ENCODE results near the gene CALCB. TPM values are rescaled to one million over a fixed set of nuclear protein-coding genes. Genes with fewer than 3 reads are reported as not detected.

Gene CALCB
- total and polyA plus RNA-seq, 2 of the 8 experiments (the other 6 are each of a cell fraction or from before 2014, with no cell fraction given), result 3.7 to 4.2 TPM

DNA sequence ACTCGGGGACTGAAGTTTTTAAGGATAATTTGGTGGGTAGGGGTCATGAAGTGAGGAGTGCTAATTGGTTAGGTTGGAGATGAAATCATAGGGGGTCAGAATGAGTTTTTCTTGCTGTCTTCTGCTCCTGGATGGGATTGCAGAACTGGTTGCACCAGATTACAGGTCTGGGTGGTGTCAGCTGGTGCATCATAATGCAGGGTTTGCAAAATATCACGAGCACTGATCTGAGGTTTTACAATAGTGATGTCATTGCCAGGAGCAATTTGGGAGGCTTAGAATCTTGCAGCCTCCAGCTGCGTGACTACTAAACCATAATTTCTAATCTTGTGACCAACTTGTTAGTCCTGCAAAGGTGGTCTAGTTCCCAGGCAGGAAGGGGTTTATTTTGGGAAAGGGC lies 46.4 kb upstream of the CALCB start:
- POLR2A ChIA-PET (ENCODE audit: partially characterized antibody), result no interaction called here
- TF ChIP-seq EGR1 (IDR thresholded peaks at IDR 0.05; ENCODE audit: borderline replicate concordance, low read depth, low read length) (no peak), YY1 (IDR thresholded peaks at IDR 0.05; ENCODE audit: low read depth, low read length) (no peak), SUZ12 (IDR thresholded peaks at IDR 0.05; ENCODE audit: low read length) (no peak), CBX8 (IDR thresholded peaks at IDR 0.05; ENCODE audit: borderline replicate concordance, low read depth, low read length) (no peak), ATF3 (IDR thresholded peaks at IDR 0.05; ENCODE audit: insufficient read depth, low read depth, low read length) (no peak), POU5F1 (IDR thresholded peaks at IDR 0.05; ENCODE audit: low read depth, low read length) (no peak), TAF1 (IDR thresholded peaks at IDR 0.05; ENCODE audit: low read depth, low read length) (no peak), SP2 (IDR thresholded peaks at IDR 0.05; ENCODE audit: low read length) (no peak), SP1 (IDR thresholded peaks at IDR 0.05; ENCODE audit: low read depth, low read length) (no peak), KDM1A (IDR thresholded peaks at IDR 0.05; ENCODE audit: borderline replicate concordance, low read length) (no peak), CTBP2 (IDR thresholded peaks at IDR 0.05; ENCODE audit: borderline replicate concordance, insufficient read depth, insufficient read length, low read length) (no peak), GTF2F1 (IDR thresholded peaks at IDR 0.05; ENCODE audit: borderline replicate concordance, low read depth, low read length) (no peak), NRF1 (IDR thresholded peaks at IDR 0.05; ENCODE audit: low read depth, low read length) (no peak), SP4 (IDR thresholded peaks at IDR 0.05; ENCODE audit: low read length) (no peak), RNF2 (IDR thresholded peaks at IDR 0.05; ENCODE audit: borderline replicate concordance, low read depth, low read length, missing control alignments, poor library complexity, severe bottlenecking) (no peak)

More for the DNA sequence above, 46.4 kb upstream of the CALCB start:
- Histone ChIP-seq H3K14ac (ENCODE audit: insufficient read length) (no peak overlapping the region), H3K4ac (replicated peaks; ENCODE audit: insufficient read length, low read depth, low read length) (no peak overlapping the region), H3K56ac (replicated peaks; ENCODE audit: insufficient read length, low read depth, low read length) (no peak overlapping the region), H3K9ac (replicated peaks in 1 of 4; ENCODE audit: extremely low read depth in 1 of 4, low read depth in 3 of 4, low read length in 3 of 4) (no peak overlapping the region), H3K4me2 (ENCODE audit: insufficient read depth in 1 of 2, low read depth in 2 of 2, low read length in 2 of 2) (no peak overlapping the region), H2BK120ac (replicated peaks; ENCODE audit: low read depth, low read length) (no peak overlapping the region), H3K27me3 (replicated peaks in 1 of 4; ENCODE audit: control insufficient read depth in 3 of 4, extremely low read depth in 1 of 4, insufficient read depth in 3 of 4, low read length in 3 of 4) (no peaks in the 10 kb centered on the region), H2BK20ac (ENCODE audit: low read length) (no peak overlapping the region), H4K91ac (replicated peaks; ENCODE audit: insufficient read length, low read length) (no peak overlapping the region), H3K23ac (ENCODE audit: insufficient read length) (no peak overlapping the region), H2BK15ac (ENCODE audit: low read length) (no peak overlapping the region), H3K27ac (ENCODE audit: low read depth, low read length) (no peak overlapping the region), H2AFZ (ENCODE audit: low read length) (no peak overlapping the region), H4K20me1 (replicated peaks in 1 of 2; ENCODE audit: control insufficient read depth in 1 of 2, insufficient read depth in 2 of 2, low read length in 2 of 2) (no peaks in the 10 kb centered on the region), H2BK5ac (ENCODE audit: low read depth, low read length) (no peak overlapping the region), H3K36me3 (ENCODE audit: control insufficient read depth in 2 of 4, insufficient read depth in 4 of 4, low read length in 3 of 4) (no peaks in the 10 kb centered on the region), H3K4me1 (replicated peaks in 1 of 4; ENCODE audit: control insufficient read depth in 3 of 4, insufficient read depth in 4 of 4, low read length in 3 of 4) (peaks cover 0 to 3% (median 0%) of the 10 kb centered on the region in 4 experiments; a peak in 2 of 7 replicates), H3K18ac (ENCODE audit: extremely low read depth, low read length) (no peak overlapping the region), H4K8ac (ENCODE audit: extremely low read depth, insufficient read depth, low read length) (no peak overlapping the region), H2BK12ac (ENCODE audit: low read depth, low read length) (no peak overlapping the region), H3K79me1 (ENCODE audit: low read depth, low read length) (no peaks in the 10 kb centered on the region), H3K23me2 (ENCODE audit: low read depth, low read length) (no peaks in the 10 kb centered on the region), H2AK5ac (ENCODE audit: low read depth, low read length) (no peak overlapping the region), H3K9me3 (ENCODE audit: insufficient read depth in 2 of 2, low read depth in 1 of 2, low read length in 1 of 2) (peaks cover 8 to 11% of the 10 kb centered on the region in 2 experiments; a peak in 2 of 4 replicates), H4K5ac (ENCODE audit: insufficient read length, low read depth, low read length) (no peak overlapping the region), H3K4me3 (ENCODE audit: extremely low read depth in 1 of 4, insufficient read depth in 2 of 4, low read depth in 3 of 4, low read length in 4 of 4) (no peak overlapping the region), H3K79me2 (ENCODE audit: control insufficient read depth in 1 of 2, insufficient read depth in 2 of 2, low read length in 2 of 2) (no peaks in the 10 kb centered on the region)
- no peak for FAIRE-seq
- WGBS, 2 experiments (ENCODE audit: extremely low coverage in 1 of 2, insufficient coverage in 1 of 2, insufficient read length in 1 of 2, insufficient replicate concordance in 2 of 2, low coverage in 1 of 2, low lambda C conversion rate in 2 of 2, missing lambda C conversion rate in 1 of 2), result 77% methylated on average over 3 of the region's 3 CpGs; no CpG with 5 or more reads in 1 of the 2 experiments
- CTCF ChIA-PET (ENCODE audit: partially characterized antibody), result interaction anchor here (1.0 to 1.7 kb wide), 4 partner anchors 13 to 119 kb away, joined by 3 to 4 read pairs (median 4); no protein-coding TSS in a partner anchor
- no peak for DNase-seq (ENCODE audit: low read depth in 1 of 2, low spot score in 2 of 2)
